Measurements from ENCODE around the gene TCP11.

DNA sequence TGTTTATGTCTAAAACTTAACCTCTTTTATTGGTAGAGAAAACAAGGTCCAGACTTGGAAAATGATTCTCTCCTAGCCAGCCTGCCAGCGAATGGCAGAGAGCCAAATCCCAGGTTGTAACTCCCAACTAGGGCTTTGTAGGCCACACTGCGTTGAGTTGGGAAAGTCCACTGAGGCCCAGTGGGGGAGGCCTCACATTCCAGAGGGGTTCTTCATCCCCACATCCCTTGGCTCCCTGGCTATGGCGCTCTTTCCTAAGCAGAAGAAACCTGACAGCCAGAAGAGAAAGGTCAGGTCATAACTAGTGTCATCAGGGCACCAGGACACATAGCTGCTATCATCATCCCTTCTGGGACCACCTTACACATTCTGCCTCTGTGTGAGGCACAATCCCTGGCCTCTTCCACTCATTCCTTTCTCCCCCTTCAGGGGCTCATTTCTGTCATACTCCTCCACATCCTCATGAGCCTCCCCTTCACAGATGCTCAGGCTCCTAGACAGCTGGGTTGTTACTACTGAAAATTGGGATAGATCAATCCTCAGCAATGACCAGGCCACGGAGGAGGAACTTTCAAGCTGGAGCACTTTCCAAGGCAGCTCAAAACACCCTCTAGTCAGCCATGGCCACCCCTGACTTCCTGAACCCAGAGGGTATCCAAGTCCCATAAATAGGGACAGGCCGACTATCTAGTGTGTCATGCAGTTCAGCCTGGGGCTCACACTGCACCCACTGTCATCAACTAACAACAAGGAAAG, 48.6 kb downstream of the TCP11 start:
- TF ChIP-seq, protein P1, sequence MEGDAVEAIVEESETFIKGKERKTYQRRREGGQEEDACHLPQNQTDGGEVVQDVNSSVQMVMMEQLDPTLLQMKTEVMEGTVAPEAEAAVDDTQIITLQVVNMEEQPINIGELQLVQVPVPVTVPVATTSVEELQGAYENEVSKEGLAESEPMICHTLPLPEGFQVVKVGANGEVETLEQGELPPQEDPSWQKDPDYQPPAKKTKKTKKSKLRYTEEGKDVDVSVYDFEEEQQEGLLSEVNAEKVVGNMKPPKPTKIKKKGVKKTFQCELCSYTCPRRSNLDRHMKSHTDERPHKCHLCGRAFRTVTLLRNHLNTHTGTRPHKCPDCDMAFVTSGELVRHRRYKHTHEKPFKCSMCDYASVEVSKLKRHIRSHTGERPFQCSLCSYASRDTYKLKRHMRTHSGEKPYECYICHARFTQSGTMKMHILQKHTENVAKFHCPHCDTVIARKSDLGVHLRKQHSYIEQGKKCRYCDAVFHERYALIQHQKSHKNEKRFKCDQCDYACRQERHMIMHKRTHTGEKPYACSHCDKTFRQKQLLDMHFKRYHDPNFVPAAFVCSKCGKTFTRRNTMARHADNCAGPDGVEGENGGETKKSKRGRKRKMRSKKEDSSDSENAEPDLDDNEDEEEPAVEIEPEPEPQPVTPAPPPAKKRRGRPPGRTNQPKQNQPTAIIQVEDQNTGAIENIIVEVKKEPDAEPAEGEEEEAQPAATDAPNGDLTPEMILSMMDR (IDR thresholded peaks at IDR 0.05): no peak
- TF ChIP-seq RAD21 (IDR thresholded peaks at IDR 0.05; ENCODE audit: low read length): no peak
- TF ChIP-seq FOXM1 (IDR thresholded peaks at IDR 0.05; ENCODE audit: low read depth): no peak
- no peak for TF ChIP-seq TEAD4 (IDR thresholded peaks at IDR 0.05; ENCODE audit: borderline replicate concordance, insufficient read depth)
- TF ChIP-seq EP300 (IDR thresholded peaks at IDR 0.05; ENCODE audit: borderline replicate concordance in 1 of 2, low read depth in 1 of 2, low read length in 1 of 2): no peak
- no peak for TF ChIP-seq EZH2phosphoT487 (IDR thresholded peaks at IDR 0.05; ENCODE audit: borderline replicate concordance, low read depth)
- TF ChIP-seq, protein P2, sequence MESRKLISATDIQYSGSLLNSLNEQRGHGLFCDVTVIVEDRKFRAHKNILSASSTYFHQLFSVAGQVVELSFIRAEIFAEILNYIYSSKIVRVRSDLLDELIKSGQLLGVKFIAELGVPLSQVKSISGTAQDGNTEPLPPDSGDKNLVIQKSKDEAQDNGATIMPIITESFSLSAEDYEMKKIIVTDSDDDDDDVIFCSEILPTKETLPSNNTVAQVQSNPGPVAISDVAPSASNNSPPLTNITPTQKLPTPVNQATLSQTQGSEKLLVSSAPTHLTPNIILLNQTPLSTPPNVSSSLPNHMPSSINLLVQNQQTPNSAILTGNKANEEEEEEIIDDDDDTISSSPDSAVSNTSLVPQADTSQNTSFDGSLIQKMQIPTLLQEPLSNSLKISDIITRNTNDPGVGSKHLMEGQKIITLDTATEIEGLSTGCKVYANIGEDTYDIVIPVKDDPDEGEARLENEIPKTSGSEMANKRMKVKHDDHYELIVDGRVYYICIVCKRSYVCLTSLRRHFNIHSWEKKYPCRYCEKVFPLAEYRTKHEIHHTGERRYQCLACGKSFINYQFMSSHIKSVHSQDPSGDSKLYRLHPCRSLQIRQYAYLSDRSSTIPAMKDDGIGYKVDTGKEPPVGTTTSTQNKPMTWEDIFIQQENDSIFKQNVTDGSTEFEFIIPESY (IDR thresholded peaks at IDR 0.05; ENCODE audit: borderline replicate concordance, low read depth): no peak

Measured in SK-N-SH (cell line).